Stimulated activated CD8-positive, alpha-beta memory T cell treated with anti-CD3 and anti-CD28 coated beads, Interleukin-7, amount 100 ng/mL, for 1 hour (primary cell): ENCODE measurements around the gene BAG2.
A peak's percentile ranks its signal among the peaks of the same experiment; 100 is the strongest.

Experiments used
- DNase-seq, 2 donors: peaks; one replicate each; pipeline ENCODE4 v3.0.0-alpha.2; 2020; ENCODE audit warnings: low read depth in 2 of 2

The BAG2 gene

GRCh38 chr6:57221936-57222742 is 50.0 kb downstream of the BAG2 start, which contains the start of gene RAB23:
Gene RAB23, minus strand, starts transcription at chr6:57222307. Its CDS starts 11,927 bp downstream, at chr6:57210380.
- peak; percentile 67 to 71 for DNase-seq

- no peak for DNase-seq
Observed at GRCh38 chr6:57222743-57223077, 50.6 kb downstream of the BAG2 start.

GRCh38 chr6:57224769-57225515 is 52.8 kb downstream of the BAG2 start:
- no peak for DNase-seq

GRCh38 chr6:57226221-57226620 is 54.1 kb downstream of the BAG2 start:
- no peak for DNase-seq
